ENCODE data around the gene C7.

- TF ChIP-seq CTCF (IDR thresholded peaks at IDR 0.05; ENCODE audit: low read depth, low read length, poor library complexity, severe bottlenecking) (no peak), EZH2phosphoT487 (IDR thresholded peaks at IDR 0.05; ENCODE audit: borderline replicate concordance, low read length) (no peak)
Observed at GRCh38 chr5:40869384-40869783, 39.9 kb upstream of the C7 start.
